ENCODE measurements around the gene PLPPR5. TPM values are rescaled to one million over a fixed set of nuclear protein-coding genes. Genes with fewer than 3 reads are reported as not detected.

PLPPR5 gene
- polyA plus RNA-seq, 2 of the 4 experiments (the other 2 are of a cell fraction), result not detected

GRCh38 chr1:98926597-98926996 lies 78.1 kb downstream of the PLPPR5 start (continued):
- no peak for TF ChIP-seq CBX8 (IDR thresholded peaks at IDR 0.05)

GRCh38 chr1:98924977-98925376 lies 79.7 kb downstream of the PLPPR5 start:
- ChIA-PET CTCF (no interaction called here), POLR2A (no interaction called here)

GRCh38 chr1:98923667-98924066 lies 81.0 kb downstream of the PLPPR5 start:
- DNase-seq (ENCODE audit: low read depth in 1 of 2, low spot score in 1 of 2) (no peak), ATAC-seq (no peak), FAIRE-seq (no peak)
- 45% methylated on average over 4 of the region's 4 CpGs for WGBS (ENCODE audit: missing lambda C conversion rate)
- ChIA-PET POLR2A (no interaction called here), CTCF (no interaction called here)
- TF ChIP-seq MAFK (IDR thresholded peaks at IDR 0.05; ENCODE audit: partially characterized antibody) (no peak), ZC3H11A (IDR thresholded peaks at IDR 0.05) (no peak), ZNF302 (CRISPR knock-in tag; IDR thresholded peaks at IDR 0.05) (no peak), EHMT2 (IDR thresholded peaks at IDR 0.05; ENCODE audit: low read depth) (no peak), JUNB (IDR thresholded peaks at IDR 0.05) (no peak), EHF (CRISPR knock-in tag; IDR thresholded peaks at IDR 0.05) (no peak), MAZ (IDR thresholded peaks at IDR 0.05; ENCODE audit: borderline replicate concordance, low read depth, low read length) (no peak), HMGXB4 (CRISPR knock-in tag; IDR thresholded peaks at IDR 0.05; ENCODE audit: borderline replicate concordance) (no peak)
- TF ChIP-seq, protein P1, sequence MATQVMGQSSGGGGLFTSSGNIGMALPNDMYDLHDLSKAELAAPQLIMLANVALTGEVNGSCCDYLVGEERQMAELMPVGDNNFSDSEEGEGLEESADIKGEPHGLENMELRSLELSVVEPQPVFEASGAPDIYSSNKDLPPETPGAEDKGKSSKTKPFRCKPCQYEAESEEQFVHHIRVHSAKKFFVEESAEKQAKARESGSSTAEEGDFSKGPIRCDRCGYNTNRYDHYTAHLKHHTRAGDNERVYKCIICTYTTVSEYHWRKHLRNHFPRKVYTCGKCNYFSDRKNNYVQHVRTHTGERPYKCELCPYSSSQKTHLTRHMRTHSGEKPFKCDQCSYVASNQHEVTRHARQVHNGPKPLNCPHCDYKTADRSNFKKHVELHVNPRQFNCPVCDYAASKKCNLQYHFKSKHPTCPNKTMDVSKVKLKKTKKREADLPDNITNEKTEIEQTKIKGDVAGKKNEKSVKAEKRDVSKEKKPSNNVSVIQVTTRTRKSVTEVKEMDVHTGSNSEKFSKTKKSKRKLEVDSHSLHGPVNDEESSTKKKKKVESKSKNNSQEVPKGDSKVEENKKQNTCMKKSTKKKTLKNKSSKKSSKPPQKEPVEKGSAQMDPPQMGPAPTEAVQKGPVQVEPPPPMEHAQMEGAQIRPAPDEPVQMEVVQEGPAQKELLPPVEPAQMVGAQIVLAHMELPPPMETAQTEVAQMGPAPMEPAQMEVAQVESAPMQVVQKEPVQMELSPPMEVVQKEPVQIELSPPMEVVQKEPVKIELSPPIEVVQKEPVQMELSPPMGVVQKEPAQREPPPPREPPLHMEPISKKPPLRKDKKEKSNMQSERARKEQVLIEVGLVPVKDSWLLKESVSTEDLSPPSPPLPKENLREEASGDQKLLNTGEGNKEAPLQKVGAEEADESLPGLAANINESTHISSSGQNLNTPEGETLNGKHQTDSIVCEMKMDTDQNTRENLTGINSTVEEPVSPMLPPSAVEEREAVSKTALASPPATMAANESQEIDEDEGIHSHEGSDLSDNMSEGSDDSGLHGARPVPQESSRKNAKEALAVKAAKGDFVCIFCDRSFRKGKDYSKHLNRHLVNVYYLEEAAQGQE (IDR thresholded peaks at IDR 0.05), result no peak
- TF ChIP-seq, protein P2, sequence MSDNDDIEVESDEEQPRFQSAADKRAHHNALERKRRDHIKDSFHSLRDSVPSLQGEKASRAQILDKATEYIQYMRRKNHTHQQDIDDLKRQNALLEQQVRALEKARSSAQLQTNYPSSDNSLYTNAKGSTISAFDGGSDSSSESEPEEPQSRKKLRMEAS (IDR thresholded peaks at IDR 0.05), result no peak
- H3K4me3 ChIP-seq, result no peak overlapping the region
- H3K4me2 ChIP-seq, result no peak overlapping the region
- H3K4me1 ChIP-seq, result no peaks in the 10 kb centered on the region
- H3K9me3 ChIP-seq, result no peaks in the 10 kb centered on the region
- no peak overlapping the region for H3K27ac ChIP-seq

More at GRCh38 chr1:98924977-98925376, 79.7 kb downstream of the PLPPR5 start:
- H3K4me3 ChIP-seq, result no peak overlapping the region
- no peak for DNase-seq (ENCODE audit: low read depth in 1 of 2, low spot score in 1 of 2)
- FAIRE-seq, result no peak
- no peak for ATAC-seq
- no peaks in the 10 kb centered on the region for H3K9me3 ChIP-seq
- no peak overlapping the region for H3K27ac ChIP-seq
- H3K4me1 ChIP-seq, result no peaks in the 10 kb centered on the region
- 0% methylated on average over 1 of the region's 1 CpG for WGBS (ENCODE audit: missing lambda C conversion rate)
- H3K4me2 ChIP-seq, result no peak overlapping the region
- no peak for TF ChIP-seq HDAC2 (IDR thresholded peaks at IDR 0.05)
- TF ChIP-seq POLR2A (IDR thresholded peaks at IDR 0.05; ENCODE audit: low read length), result no peak
- no peak for TF ChIP-seq FOSB (CRISPR knock-in tag; IDR thresholded peaks at IDR 0.05)
- no peak for TF ChIP-seq HOXB13 (CRISPR knock-in tag; IDR thresholded peaks at IDR 0.05; ENCODE audit: low read depth)
- no peak for TF ChIP-seq ZNF302 (CRISPR knock-in tag; IDR thresholded peaks at IDR 0.05)
- TF ChIP-seq RARB (CRISPR knock-in tag; IDR thresholded peaks at IDR 0.05), result no peak
- TF ChIP-seq BHLHE40 (IDR thresholded peaks at IDR 0.05; ENCODE audit: low read depth, low read length), result no peak

DNA sequence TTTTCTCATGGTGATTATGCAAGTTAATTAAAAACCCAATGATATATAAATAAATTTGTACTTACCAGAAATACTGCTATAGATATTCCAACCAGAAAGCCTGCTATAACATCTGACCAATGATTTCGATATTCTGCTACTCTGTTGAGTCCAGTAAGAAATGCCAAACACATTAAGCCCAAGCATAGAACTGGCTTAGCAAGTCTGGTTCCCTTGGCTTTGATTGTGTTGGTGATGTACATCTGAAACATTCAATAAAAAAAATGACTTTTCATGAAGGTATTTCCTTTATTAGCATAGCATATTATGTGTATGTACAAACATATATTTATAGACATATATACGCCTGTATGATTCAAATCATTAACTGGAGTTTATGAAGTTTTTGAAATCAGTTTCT lies 82.8 kb downstream of the PLPPR5 start:
- ChIA-PET CTCF (no interaction called here), POLR2A (no interaction called here)
- Histone ChIP-seq H3K4me3 (no peak overlapping the region), H3K4me1 (no peaks in the 10 kb centered on the region), H3K27ac (no peak overlapping the region), H3K4me2 (no peak overlapping the region), H3K9me3 (no peaks in the 10 kb centered on the region)
- TF ChIP-seq JUNB (IDR thresholded peaks at IDR 0.05) (no peak), KDM5A (IDR thresholded peaks at IDR 0.05) (no peak), PHF8 (IDR thresholded peaks at IDR 0.05; ENCODE audit: borderline replicate concordance, low read depth) (no peak), NFE2L2 (conservative IDR thresholded peaks at IDR 0.05; ENCODE audit: low read length) (no peak)
- ATAC-seq (no peak), DNase-seq (ENCODE audit: low read depth in 1 of 2, low spot score in 1 of 2) (no peak), FAIRE-seq (no peak)
- WGBS (ENCODE audit: missing lambda C conversion rate), result 32% methylated on average over 2 of the region's 2 CpGs

Measured in A549 (cell line).